K562 (cell line): Measurements from ENCODE around the gene GET3. TPM values are rescaled to one million over a fixed set of nuclear protein-coding genes. Genes with fewer than 3 reads are reported as not detected.
A peak's percentile ranks its signal among the peaks of the same experiment; 100 is the strongest.

Experiments
- CC2D1A ChIP-seq: fragments of 450-650 bp; IDR thresholded peaks from 2 replicates; pipeline ENCODE4 v1.6.1; 2017; ENCODE audit warnings: mild to moderate bottlenecking
- CCAR2 ChIP-seq: fragments of 200-400 bp; formaldehyde crosslinking; IDR thresholded peaks from 2 replicates; pipeline ENCODE4 v1.6.1; 2017; ENCODE audit warnings: mild to moderate bottlenecking, low read depth, low read length
- EP400 ChIP-seq: fragments of 450-650 bp; IDR thresholded peaks from 2 replicates; pipeline ENCODE4 v1.6.1; 2017; ENCODE audit warnings: antibody characterized with exemption, mild to moderate bottlenecking, moderate library complexity
- IRF2 ChIP-seq: sonication (generic); formaldehyde crosslinking; IDR thresholded peaks from 2 replicates; pipeline ENCODE4 v1.8.1; 2022; ENCODE audit warnings: mild to moderate bottlenecking, missing genetic modification reagents
- MBD2 ChIP-seq: sonication (generic); IDR thresholded peaks from 2 replicates; pipeline ENCODE4 v1.6.1; 2016; ENCODE audit warnings: low read depth, borderline replicate concordance
- NFATC3 ChIP-seq: fragments of 450-650 bp; IDR thresholded peaks from 2 replicates; pipeline ENCODE4 v1.6.1; 2017; ENCODE audit warnings: mild to moderate bottlenecking
- NFE2L1 ChIP-seq: fragments of 450-650 bp; IDR thresholded peaks from 2 replicates; pipeline ENCODE4 v1.6.1; 2016; ENCODE audit warnings: missing genetic modification characterization, low read depth, mild to moderate bottlenecking, missing compliant biosample characterization, moderate library complexity, borderline replicate concordance
- NFXL1 ChIP-seq: fragments of 450-650 bp; formaldehyde crosslinking; IDR thresholded peaks from 2 replicates; pipeline ENCODE4 v1.4.0; 2021; ENCODE audit warnings: mild to moderate bottlenecking
- PHTF2 ChIP-seq: fragments of 250-450 bp; sonication (Bioruptor Pico); IDR thresholded peaks from 2 replicates; pipeline ENCODE4 v1.5.0; 2021; ENCODE audit warnings: mild to moderate bottlenecking
- POU5F1 ChIP-seq: fragments of 150-350 bp; IDR thresholded peaks from 2 replicates; pipeline ENCODE4 v1.6.1; 2014; ENCODE audit warnings: borderline replicate concordance, low read length, low read depth, mild to moderate bottlenecking; ENCODE audit not compliant: partially characterized antibody
- RBM17 ChIP-seq: fragments of 200-400 bp; formaldehyde crosslinking; IDR thresholded peaks from 2 replicates; pipeline ENCODE4 v1.6.1; 2017; ENCODE audit warnings: low read depth, mild to moderate bottlenecking, low read length, borderline replicate concordance
- SNIP1 ChIP-seq: fragments of 450-650 bp; IDR thresholded peaks from 2 replicates; pipeline ENCODE4 v1.7.1; 2017; ENCODE audit warnings: low read depth, mild to moderate bottlenecking
- SNRNP70 ChIP-seq: fragments of 200-400 bp; formaldehyde crosslinking; optimal IDR thresholded peaks from 2 replicates; pipeline ENCODE3; 2017; ENCODE audit warnings: low read depth, low read length
- SUPT5H ChIP-seq: fragments of 450-650 bp; IDR thresholded peaks from 2 replicates; pipeline ENCODE4 v1.6.1; 2016
- ZBTB12 ChIP-seq: fragments of 250-450 bp; sonication (Bioruptor Pico); IDR thresholded peaks from 2 replicates; pipeline ENCODE4 v1.4.0; 2020
- ZBTB49 ChIP-seq: sonication (generic); formaldehyde crosslinking; IDR thresholded peaks from 2 replicates; pipeline ENCODE4 v1.8.0; 2022; ENCODE audit warnings: missing genetic modification reagents, mild to moderate bottlenecking, borderline replicate concordance
- ZBTB9 ChIP-seq: fragments of 450-650 bp; formaldehyde crosslinking; IDR thresholded peaks from 2 replicates; pipeline ENCODE4 v1.4.0; 2020; ENCODE audit warnings: mild to moderate bottlenecking, moderate library complexity
- ZKSCAN3 ChIP-seq: fragments of 250-450 bp; sonication (Bioruptor Pico); IDR thresholded peaks from 2 replicates; pipeline ENCODE4 v1.4.0; 2020
- ZNF143 ChIP-seq: sonication (generic); formaldehyde crosslinking; IDR thresholded peaks from 2 replicates; pipeline ENCODE4 v1.9.0; 2022; ENCODE audit warnings: mild to moderate bottlenecking, missing genetic modification reagents
- ZNF239 ChIP-seq: fragments of 250-450 bp; sonication (Bioruptor Pico); IDR thresholded peaks from 2 replicates; pipeline ENCODE4 v1.4.0; 2020; ENCODE audit warnings: mild to moderate bottlenecking
- ZNF586 ChIP-seq: fragments of 450-650 bp; formaldehyde crosslinking; conservative IDR thresholded peaks from 2 replicates; pipeline ENCODE4 v1.4.0; 2020; ENCODE audit warnings: mild to moderate bottlenecking, moderate library complexity
- ZNF639 ChIP-seq, 2 experiments: fragments of 200-800 bp in 1 of 2; sonication (Bioruptor generic) in 1 of 2; sonication (generic) in 1 of 2; formaldehyde crosslinking in 1 of 2; IDR thresholded peaks in 1 of 2; conservative IDR thresholded peaks in 1 of 2; 2 replicates each; pipeline versions ENCODE4 v1.5.0 to v1.6.1; 2016 to 2020; ENCODE audit warnings: missing compliant biosample characterization in 1 of 2, missing genetic modification characterization in 1 of 2, missing genetic modification reagents in 1 of 2
- ZNF79 ChIP-seq: fragments of 250-450 bp; sonication (Bioruptor Pico); IDR thresholded peaks from 2 replicates; pipeline ENCODE4 v1.4.0; 2020; ENCODE audit warnings: low read depth, mild to moderate bottlenecking, moderate library complexity
- polyA plus RNA-seq, 8 experiments: library from polyadenylated mRNA; depleted of rRNA in 4 of 8; stranded (reverse) in 5 of 8; unstranded in 3 of 8; fragments of >200 nt; fragmentation: Nextera tagmentation in 2 of 8; fragmentation: Illumina TruSeq in 1 of 8; extraction: Ambion mirVana in 2 of 8; extraction: Trizol in 1 of 8; gene quantifications; 2 replicates each; pipeline versions ENCODE4 v1.2.1 to v1.2.3, GENCODE V29; 2011 to 2014; ENCODE audit warnings: inconsistent platforms in 1 of 8, missing spikeins in 1 of 8
- total RNA-seq, 7 experiments: library from RNA; depleted of rRNA in 6 of 7; stranded (reverse); fragments of >200 nt in 6 of 7; fragmentation: Illumina TruSeq in 2 of 7; extraction: Trizol in 2 of 7; gene quantifications; 2 replicates each; pipeline versions ENCODE4 v1.2.1 to v1.2.3, GENCODE V29; 2011 to 2021; ENCODE audit warnings: low replicate concordance in 1 of 7

The GET3 gene
- total and polyA plus RNA-seq, 9 of the 15 experiments (the other 6 are each of a cell fraction or from before 2014, with no cell fraction given), result 8.3 to 83.5 (median 51.8) TPM

GRCh38 chr19:12782424-12783290 lies 45.4 kb downstream of the GET3 start (continued):
- TF ChIP-seq ZBTB9 (CRISPR knock-in tag) (peak; percentile 88; the same call in 1 of the 2 replicates), RBM17 (no peak), SNIP1 (no peak), ZBTB49 (CRISPR knock-in tag) (no peak), ZKSCAN3 (CRISPR knock-in tag) (no peak), MBD2 (no peak; the same call in 1 of the 2 replicates), ZNF79 (no peak), CC2D1A (no peak), CCAR2 (no peak), EP400 (peak; percentile 66), NFE2L1 (tag) (no peak), ZNF143 (no peak), ZNF586 (CRISPR knock-in tag) (no peak), NFATC3 (no peak), SUPT5H (peak; percentile 35), ZNF639 (CRISPR knock-in tag; conservative IDR thresholded peaks at IDR 0.05 in 1 of 2, IDR thresholded peaks at IDR 0.05 in 1 of 2) (peak in 1 of 2 experiments; percentile 85; a peak in 2 of 4 replicates), NFXL1 (CRISPR knock-in tag) (no peak), PHTF2 (no peak), ZNF239 (no peak), IRF2 (no peak), SNRNP70 (no peak), POU5F1 (no peak), ZBTB12 (CRISPR knock-in tag) (peak; percentile 72)
